ENCODE measurements around the gene D2HGDH. TPM values are rescaled to one million over a fixed set of nuclear protein-coding genes. Genes with fewer than 3 reads are reported as not detected.

D2HGDH gene
- total and polyA plus RNA-seq, 2 of the 13 experiments (the other 11 are each of a cell fraction or from before 2014, with no cell fraction given) = 19.2 to 20.3 TPM

GRCh38 chr2:241686650-241687425 is 47.6 kb upstream of the D2HGDH start, which contains the start of gene DTYMK (continued):
- TF ChIP-seq ZKSCAN5 (CRISPR knock-in tag; IDR thresholded peaks at IDR 0.05) (no peak), NFYB (CRISPR knock-in tag; IDR thresholded peaks at IDR 0.05) (peak; percentile 93), ZNF598 (CRISPR knock-in tag; IDR thresholded peaks at IDR 0.05; ENCODE audit: borderline replicate concordance) (no peak), ZNF432 (CRISPR knock-in tag; IDR thresholded peaks at IDR 0.05; ENCODE audit: borderline replicate concordance) (no peak), MIER2 (CRISPR knock-in tag; IDR thresholded peaks at IDR 0.05) (no peak), ZSCAN12 (CRISPR knock-in tag; IDR thresholded peaks at IDR 0.05) (peak; percentile 45; the same call in 1 of the 2 replicates), NFRKB (IDR thresholded peaks at IDR 0.05) (no peak), CBX5 (CRISPR knock-in tag; IDR thresholded peaks at IDR 0.05; ENCODE audit: borderline replicate concordance) (no peak), HDAC2 (CRISPR knock-in tag; IDR thresholded peaks at IDR 0.05) (peak; percentile 70), ZNF160 (CRISPR knock-in tag; IDR thresholded peaks at IDR 0.05) (peak; percentile 11), BRCA1 (CRISPR knock-in tag; IDR thresholded peaks at IDR 0.05) (peak; percentile 57), NONO (IDR thresholded peaks at IDR 0.05) (no peak), NONO (CRISPR knock-in tag; conservative IDR thresholded peaks at IDR 0.05) (peak; percentile 99), HNRNPL (IDR thresholded peaks at IDR 0.05; ENCODE audit: low read depth, low read length) (0 out of 2 replicates have a peak, but pooled peaks have one; percentile 17), RERE (CRISPR knock-in tag; IDR thresholded peaks at IDR 0.05; ENCODE audit: low read depth) (no peak), THAP11 (CRISPR knock-in tag; IDR thresholded peaks at IDR 0.05) (peak; percentile 95), CENPX (CRISPR knock-in tag; IDR thresholded peaks at IDR 0.05) (no peak), ISX (CRISPR knock-in tag; conservative IDR thresholded peaks at IDR 0.05) (no peak; the same call in 1 of the 2 replicates), FOXJ3 (CRISPR knock-in tag; IDR thresholded peaks at IDR 0.05; ENCODE audit: borderline replicate concordance) (no peak), MTF1 (CRISPR knock-in tag; IDR thresholded peaks at IDR 0.05) (0 out of 2 replicates have a peak, but pooled peaks have one; percentile 54), ZNF891 (CRISPR knock-in tag; IDR thresholded peaks at IDR 0.05) (peak; percentile 86; the same call in 1 of the 2 replicates), ZNF563 (CRISPR knock-in tag; IDR thresholded peaks at IDR 0.05) (peak; percentile 86), SIN3B (IDR thresholded peaks at IDR 0.05; ENCODE audit: low read length) (peak; percentile 82), ZNF362 (CRISPR knock-in tag; IDR thresholded peaks at IDR 0.05; ENCODE audit: borderline replicate concordance) (0 out of 2 replicates have a peak, but pooled peaks have one; percentile 14), TP53 (CRISPR knock-in tag; conservative IDR thresholded peaks at IDR 0.05) (no peak; the same call in 1 of the 2 replicates), RXRA (CRISPR knock-in tag; IDR thresholded peaks at IDR 0.05) (0 out of 2 replicates have a peak, but pooled peaks have one; percentile 25), ZNF484 (CRISPR knock-in tag; IDR thresholded peaks at IDR 0.05; ENCODE audit: borderline replicate concordance, low read depth) (no peak; the same call in 1 of the 2 replicates)

Data from HepG2 (cell line).